ENCODE data around the gene THSD4.

Gene THSD4

DNA sequence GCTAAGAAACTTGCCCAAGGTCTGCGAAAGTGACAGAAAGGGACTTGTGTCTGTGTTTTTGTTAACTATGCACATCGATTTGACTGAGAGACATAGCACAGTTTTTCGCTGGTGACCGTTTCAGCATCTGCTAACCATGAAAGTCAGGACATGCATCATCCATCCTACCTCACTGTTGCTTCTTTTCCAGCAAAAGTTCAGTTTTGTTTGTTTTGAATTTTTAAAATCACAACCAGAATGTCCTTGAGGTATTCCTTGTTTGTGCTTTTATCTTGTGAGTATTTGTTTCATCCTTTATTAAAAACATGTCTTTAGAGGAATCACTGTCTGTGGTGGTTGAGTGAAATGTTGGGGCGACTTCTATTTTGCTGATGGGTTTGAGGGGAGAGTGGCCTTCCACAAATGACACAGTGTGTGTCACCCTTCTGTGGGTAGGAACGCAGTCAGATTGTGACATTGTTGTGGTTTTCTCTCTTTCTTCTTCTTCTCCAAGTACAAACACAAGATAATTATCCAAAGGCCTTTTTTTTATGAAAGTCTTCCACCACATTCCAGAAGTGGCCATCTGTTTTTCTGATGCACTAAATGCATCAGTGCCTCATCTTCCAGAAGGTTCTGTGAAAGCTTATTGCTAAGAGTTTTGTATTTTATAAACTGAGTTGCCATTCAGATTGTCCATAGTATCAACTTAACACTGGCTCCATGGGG, 480.7 kb downstream of the THSD4 start:
- Histone ChIP-seq H3K4me3 (replicated peaks; ENCODE audit: insufficient read depth, low read length) (no peak overlapping the region), H3K27me3 (ENCODE audit: insufficient read depth, poor library complexity, severe bottlenecking) (no peaks in the 10 kb centered on the region), H3K27ac (replicated peaks) (no peak overlapping the region)
- TF ChIP-seq SPI1 (IDR thresholded peaks at IDR 0.05; ENCODE audit: borderline replicate concordance, low read depth) (no peak), GABPA (IDR thresholded peaks at IDR 0.05; ENCODE audit: low read depth) (no peak), POLR2AphosphoS5 (IDR thresholded peaks at IDR 0.05; ENCODE audit: low read depth) (no peak), REST (IDR thresholded peaks at IDR 0.05; ENCODE audit: insufficient replicate concordance, low read depth) (no peak), CTCF (IDR thresholded peaks at IDR 0.05; ENCODE audit: insufficient read depth, low read length) (no peak)
- DNase-seq (ENCODE audit: low read depth in 1 of 2, low spot score in 1 of 2) = no peak

- no peak overlapping the region for H3K4me3 ChIP-seq (replicated peaks; ENCODE audit: insufficient read depth, low read length)
- TF ChIP-seq REST (IDR thresholded peaks at IDR 0.05; ENCODE audit: insufficient replicate concordance, low read depth) (no peak), GABPA (IDR thresholded peaks at IDR 0.05; ENCODE audit: low read depth) (no peak), CTCF (IDR thresholded peaks at IDR 0.05; ENCODE audit: insufficient read depth, low read length) (no peak), SPI1 (IDR thresholded peaks at IDR 0.05; ENCODE audit: borderline replicate concordance, low read depth) (no peak), POLR2AphosphoS5 (IDR thresholded peaks at IDR 0.05; ENCODE audit: low read depth) (no peak)
- H3K27ac ChIP-seq (replicated peaks) = no peak overlapping the region
- no peak for DNase-seq (ENCODE audit: low read depth in 1 of 2, low spot score in 1 of 2)
- no peaks in the 10 kb centered on the region for H3K27me3 ChIP-seq (ENCODE audit: insufficient read depth, poor library complexity, severe bottlenecking)
Observed at GRCh38 chr15:71596672-71597071, 481.4 kb downstream of the THSD4 start.

GRCh38 chr15:71597126-71597525, 481.9 kb downstream of the THSD4 start:
- Histone ChIP-seq H3K27ac (replicated peaks) (no peak overlapping the region), H3K4me3 (replicated peaks; ENCODE audit: insufficient read depth, low read length) (no peak overlapping the region), H3K27me3 (ENCODE audit: insufficient read depth, poor library complexity, severe bottlenecking) (no peaks in the 10 kb centered on the region)
- DNase-seq (ENCODE audit: low read depth in 1 of 2, low spot score in 1 of 2) = no peak
- TF ChIP-seq SPI1 (IDR thresholded peaks at IDR 0.05; ENCODE audit: borderline replicate concordance, low read depth) = no peak

DNA sequence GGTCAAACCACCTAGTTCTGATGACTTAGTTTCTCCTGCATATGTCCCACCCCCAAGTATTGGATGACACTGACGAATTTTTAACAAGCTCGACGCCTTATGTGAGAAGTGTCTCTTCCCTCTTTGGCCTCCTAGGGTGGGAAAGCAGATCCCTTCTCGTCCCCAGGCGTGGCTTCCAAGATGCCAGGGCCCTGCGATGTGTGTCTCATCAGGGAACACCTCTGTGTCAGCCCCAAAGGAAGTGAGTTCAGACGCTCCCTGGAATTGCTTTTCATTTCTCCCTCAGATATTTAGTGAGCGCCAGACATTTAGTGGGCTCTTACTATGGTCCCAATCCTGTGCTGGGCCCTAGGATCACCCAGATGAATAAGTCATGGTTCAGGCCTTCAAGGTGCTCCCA, 482.4 kb downstream of the THSD4 start:
- TF ChIP-seq GABPA (IDR thresholded peaks at IDR 0.05; ENCODE audit: low read depth) (no peak), REST (IDR thresholded peaks at IDR 0.05; ENCODE audit: insufficient replicate concordance, low read depth) (no peak), SPI1 (IDR thresholded peaks at IDR 0.05; ENCODE audit: borderline replicate concordance, low read depth) (no peak), CTCF (IDR thresholded peaks at IDR 0.05; ENCODE audit: insufficient read depth, low read length) (no peak)

More for the DNA sequence above, 482.4 kb downstream of the THSD4 start:
- no peak overlapping the region for H3K4me3 ChIP-seq (replicated peaks; ENCODE audit: insufficient read depth, low read length)
- H3K27ac ChIP-seq (replicated peaks) = no peak overlapping the region
- H3K27me3 ChIP-seq (ENCODE audit: insufficient read depth, poor library complexity, severe bottlenecking) = no peaks in the 10 kb centered on the region
- DNase-seq (ENCODE audit: low read depth in 1 of 2, low spot score in 1 of 2) = no peak

Measured in HL-60 (cell line).